Activated CD8-positive, alpha-beta memory T cell treated with anti-CD3 and anti-CD28 coated beads, Interleukin-2, amount 10 ng/mL, durations not matched to agents 7 days and 5 days (primary cell): ENCODE measurements around the gene ABCA2. TPM values are rescaled to one million over a fixed set of nuclear protein-coding genes. Genes with fewer than 3 reads are reported as not detected.

Experiments used
- ATAC-seq: fragments of 150-1000 bp; cut with Tn5 transposase; one replicate; pipeline ENCODE4 v1.10.0; 2021; ENCODE audit warnings: moderate library complexity
- CTCF ChIA-PET: fragments of 350-600 bp; sonication (Branson Sonifier 250); formaldehyde crosslinking; loops from one replicate; lab custom pipeline; 2021; ENCODE audit warnings: antibody characterized with exemption; lab: Charles Lee
- DNase-seq: peaks from one replicate; pipeline ENCODE4 v3.0.0-alpha.2; 2020
- H3K27ac Mint-ChIP-seq: one replicate; pipeline ENCODE4 v1.8.0; 2021; ENCODE audit warnings: mild to moderate bottlenecking, mixed read lengths
- H3K27me3 Mint-ChIP-seq: one replicate; pipeline ENCODE4 v1.8.0; 2021; ENCODE audit warnings: mixed read lengths
- H3K36me3 Mint-ChIP-seq: one replicate; pipeline ENCODE4 v1.8.0; 2021; ENCODE audit warnings: mild to moderate bottlenecking, mixed read lengths
- H3K4me1 Mint-ChIP-seq: one replicate; pipeline ENCODE4 v1.8.0; 2021; ENCODE audit warnings: mixed read lengths
- H3K4me3 Mint-ChIP-seq: one replicate; pipeline ENCODE4 v1.8.0; 2021; ENCODE audit warnings: mild to moderate bottlenecking, moderate library complexity, mixed read lengths
- H3K9me3 Mint-ChIP-seq: one replicate; pipeline ENCODE4 v1.8.0; 2022; ENCODE audit warnings: low read depth, mixed read lengths
- total RNA-seq, 2 experiments: library from RNA; stranded (reverse); gene quantifications; one replicate each; pipeline ENCODE4 v1.2.3, GENCODE V29; 2021

The ABCA2 gene
- total RNA-seq, 2 experiments from 2014 or later: 30.0 to 73.6 TPM

GRCh38 chr9:136978865-136979544, 49.0 kb downstream of the ABCA2 start:
- peak; percentile 5 for ATAC-seq

GRCh38 chr9:136978073-136978864, 49.8 kb downstream of the ABCA2 start:
- H3K4me1 Mint-ChIP-seq: peaks cover 15% of the 10 kb centered on the region

More at GRCh38 chr9:136978865-136979544, 49.0 kb downstream of the ABCA2 start:
- Mint-ChIP-seq H3K36me3 (no peaks in the 10 kb centered on the region), H3K27me3 (peaks cover 9% of the 10 kb centered on the region), H3K4me3 (no peak overlapping the region), H3K9me3 (no peaks in the 10 kb centered on the region), H3K27ac (no peak overlapping the region), H3K4me1 (peaks cover 16% of the 10 kb centered on the region)
- no peak for DNase-seq
- CTCF ChIA-PET: interaction anchor here (1.2 to 1.9 kb wide), 7 partner anchors 13 to 117 kb away, joined by 3 to 11 read pairs (median 4); partner anchors contain the start of genes FBXW5 and PAXX

GRCh38 chr9:136977649-136978072, 50.4 kb downstream of the ABCA2 start:
- H3K27ac Mint-ChIP-seq: no peak overlapping the region
- ATAC-seq (no peak), DNase-seq (no peak)
- no peaks in the 10 kb centered on the region for H3K27me3 Mint-ChIP-seq
- H3K36me3 Mint-ChIP-seq: no peaks in the 10 kb centered on the region
- no peaks in the 10 kb centered on the region for H3K9me3 Mint-ChIP-seq
- H3K4me3 Mint-ChIP-seq: no peak overlapping the region
- CTCF ChIA-PET: interaction anchor here (0.5 to 1.9 kb wide), 9 partner anchors 9 to 185 kb away, joined by 3 to 11 read pairs (median 3); partner anchors contain the start of genes FBXW5 and PAXX
- H3K4me1 Mint-ChIP-seq: peaks cover 15% of the 10 kb centered on the region

More at GRCh38 chr9:136978073-136978864, 49.8 kb downstream of the ABCA2 start:
- no peaks in the 10 kb centered on the region for H3K36me3 Mint-ChIP-seq
- CTCF ChIA-PET: interaction anchor here (0.5 to 1.9 kb wide), 10 partner anchors 9 to 186 kb away, joined by 3 to 11 read pairs (median 4); partner anchors contain the start of genes FBXW5 and PAXX
- DNase-seq (peak; percentile 83), ATAC-seq (peak; percentile 63)
- H3K4me3 Mint-ChIP-seq: no peak overlapping the region
- H3K27me3 Mint-ChIP-seq: peaks cover 5% of the 10 kb centered on the region
- no peaks in the 10 kb centered on the region for H3K9me3 Mint-ChIP-seq
- no peak overlapping the region for H3K27ac Mint-ChIP-seq

- DNase-seq: no peak
- H3K4me3 Mint-ChIP-seq: no peak within 1 kb of the TSS
- H3K27me3 Mint-ChIP-seq: no peaks in the 10 kb centered on the region
- CTCF ChIA-PET: interaction anchor here (1.4 to 3.8 kb wide), 6 partner anchors 12 to 135 kb away, joined by 3 to 17 read pairs (median 10); partner anchors contain the start of gene AJM1
- H3K27ac Mint-ChIP-seq: no peak within 1 kb of the TSS
- no peaks in the 10 kb centered on the region for H3K36me3 Mint-ChIP-seq
- H3K4me1 Mint-ChIP-seq: peaks cover 15% of the 10 kb centered on the region
- no peak for ATAC-seq
- no peaks in the 10 kb centered on the region for H3K9me3 Mint-ChIP-seq
Measured at GRCh38 chr9:136977223-136977622, 50.8 kb downstream of the ABCA2 start, which contains the start of gene PTGDS. PTGDS (plus strand) TSS chr9:136977504; CDS start chr9:136977579, 75 bp downstream.

GRCh38 chr9:136975644-136976043, 52.4 kb downstream of the ABCA2 start:
- peak; percentile 63 for DNase-seq
- H3K4me3 Mint-ChIP-seq: peak overlapping the region; percentile 19
- H3K9me3 Mint-ChIP-seq: no peaks in the 10 kb centered on the region
- H3K27ac Mint-ChIP-seq: no peak overlapping the region
- H3K36me3 Mint-ChIP-seq: no peaks in the 10 kb centered on the region
- H3K27me3 Mint-ChIP-seq: no peaks in the 10 kb centered on the region
- peaks cover 15% of the 10 kb centered on the region for H3K4me1 Mint-ChIP-seq
- CTCF ChIA-PET: interaction anchor here (1.1 to 3.8 kb wide), 15 partner anchors 10 to 71 kb away, joined by 3 to 30 read pairs (median 9); partner anchors contain the start of genes ABCA2, CLIC3, FUT7 and NPDC1
- no peak for ATAC-seq

- DNase-seq: no peak
- no peaks in the 10 kb centered on the region for H3K27me3 Mint-ChIP-seq
Measured at GRCh38 chr9:136974817-136975535, 53.1 kb downstream of the ABCA2 start.

GRCh38 chr9:136973618-136974617, 54.1 kb downstream of the ABCA2 start:
- Mint-ChIP-seq H3K4me3 (no peak overlapping the region), H3K4me1 (peaks cover 15% of the 10 kb centered on the region), H3K9me3 (no peaks in the 10 kb centered on the region), H3K36me3 (no peaks in the 10 kb centered on the region), H3K27ac (no peak overlapping the region), H3K27me3 (no peaks in the 10 kb centered on the region)
- ATAC-seq (no peak), DNase-seq (no peak)
- CTCF ChIA-PET: interaction anchor here (0.9 to 3.8 kb wide), 11 partner anchors 8 to 205 kb away, joined by 3 to 30 read pairs (median 12); partner anchors contain the start of genes ABCA2, NPDC1 and PAXX

More at GRCh38 chr9:136974817-136975535, 53.1 kb downstream of the ABCA2 start:
- Mint-ChIP-seq H3K4me1 (peaks cover 15% of the 10 kb centered on the region), H3K4me3 (peak overlapping the region; percentile 19), H3K9me3 (no peaks in the 10 kb centered on the region), H3K27ac (peak overlapping the region; percentile 34), H3K36me3 (no peaks in the 10 kb centered on the region)
- CTCF ChIA-PET: interaction anchor here (1.0 to 3.8 kb wide), 14 partner anchors 9 to 206 kb away, joined by 3 to 30 read pairs (median 10); partner anchors contain the start of genes ABCA2, CLIC3, FUT7 and NPDC1
- ATAC-seq: no peak

- Mint-ChIP-seq H3K27me3 (no peaks in the 10 kb centered on the region), H3K4me3 (no peak overlapping the region), H3K27ac (no peak overlapping the region), H3K9me3 (no peaks in the 10 kb centered on the region), H3K36me3 (no peaks in the 10 kb centered on the region), H3K4me1 (peaks cover 15% of the 10 kb centered on the region)
- DNase-seq: no peak
- no peak for ATAC-seq
- CTCF ChIA-PET: interaction anchor here (0.9 to 3.0 kb wide), 3 partner anchors 56 to 95 kb away, joined by 3 to 13 read pairs (median 3); partner anchors contain the start of gene ABCA2
Measured at GRCh38 chr9:136972743-136973142, 55.3 kb downstream of the ABCA2 start.

- H3K4me1 Mint-ChIP-seq: peaks cover 15% of the 10 kb centered on the region
Measured at GRCh38 chr9:136972335-136972734, 55.7 kb downstream of the ABCA2 start.

GRCh38 chr9:136971746-136972145, 56.3 kb downstream of the ABCA2 start:
- ATAC-seq: no peak
- Mint-ChIP-seq H3K36me3 (no peaks in the 10 kb centered on the region), H3K4me1 (peaks cover 15% of the 10 kb centered on the region), H3K9me3 (no peaks in the 10 kb centered on the region), H3K27ac (no peak overlapping the region), H3K27me3 (no peaks in the 10 kb centered on the region), H3K4me3 (no peak overlapping the region)
- CTCF ChIA-PET: interaction anchor here (0.7 to 3.0 kb wide), 4 partner anchors 24 to 64 kb away, joined by 3 to 13 read pairs (median 4); partner anchors contain the start of gene ABCA2
- DNase-seq: no peak

More at GRCh38 chr9:136972335-136972734, 55.7 kb downstream of the ABCA2 start:
- CTCF ChIA-PET: interaction anchor here (0.9 to 3.0 kb wide), 2 partner anchors 57 to 63 kb away, joined by 3 to 13 read pairs; partner anchors contain the start of gene ABCA2
- Mint-ChIP-seq H3K36me3 (no peaks in the 10 kb centered on the region), H3K9me3 (no peaks in the 10 kb centered on the region), H3K4me3 (no peak overlapping the region), H3K27me3 (no peaks in the 10 kb centered on the region), H3K27ac (no peak overlapping the region)
- no peak for ATAC-seq
- no peak for DNase-seq

GRCh38 chr9:136970361-136970760, 57.7 kb downstream of the ABCA2 start:
- ATAC-seq: no peak
- DNase-seq: no peak
- H3K27ac Mint-ChIP-seq: no peak overlapping the region
- CTCF ChIA-PET: interaction anchor here (1.4 to 3.5 kb wide), 3 partner anchors 23 to 65 kb away, joined by 4 to 16 read pairs (median 13); partner anchors contain the start of gene ABCA2
- H3K36me3 Mint-ChIP-seq: no peaks in the 10 kb centered on the region
- H3K4me3 Mint-ChIP-seq: no peak overlapping the region
- H3K9me3 Mint-ChIP-seq: no peaks in the 10 kb centered on the region
- peaks cover 18% of the 10 kb centered on the region for H3K4me1 Mint-ChIP-seq
- H3K27me3 Mint-ChIP-seq: no peaks in the 10 kb centered on the region
